Stimulated activated CD8-positive, alpha-beta memory T cell treated with anti-CD3 and anti-CD28 coated beads, Interleukin-7, amount 100 ng/mL, for 48 hours (primary cell): Measurements from ENCODE around the gene CPVL.

ENCODE experiments used
- DNase-seq, 2 donors: peaks; one replicate each; pipeline ENCODE4 v3.0.0-alpha.2; 2020; ENCODE audit warnings: low read depth in 1 of 2; ENCODE audit errors: extremely low read depth in 1 of 2

The CPVL gene

GRCh38 chr7:28981161-28981465 is 165.2 kb downstream of the CPVL start:
- no peak for DNase-seq

DNA sequence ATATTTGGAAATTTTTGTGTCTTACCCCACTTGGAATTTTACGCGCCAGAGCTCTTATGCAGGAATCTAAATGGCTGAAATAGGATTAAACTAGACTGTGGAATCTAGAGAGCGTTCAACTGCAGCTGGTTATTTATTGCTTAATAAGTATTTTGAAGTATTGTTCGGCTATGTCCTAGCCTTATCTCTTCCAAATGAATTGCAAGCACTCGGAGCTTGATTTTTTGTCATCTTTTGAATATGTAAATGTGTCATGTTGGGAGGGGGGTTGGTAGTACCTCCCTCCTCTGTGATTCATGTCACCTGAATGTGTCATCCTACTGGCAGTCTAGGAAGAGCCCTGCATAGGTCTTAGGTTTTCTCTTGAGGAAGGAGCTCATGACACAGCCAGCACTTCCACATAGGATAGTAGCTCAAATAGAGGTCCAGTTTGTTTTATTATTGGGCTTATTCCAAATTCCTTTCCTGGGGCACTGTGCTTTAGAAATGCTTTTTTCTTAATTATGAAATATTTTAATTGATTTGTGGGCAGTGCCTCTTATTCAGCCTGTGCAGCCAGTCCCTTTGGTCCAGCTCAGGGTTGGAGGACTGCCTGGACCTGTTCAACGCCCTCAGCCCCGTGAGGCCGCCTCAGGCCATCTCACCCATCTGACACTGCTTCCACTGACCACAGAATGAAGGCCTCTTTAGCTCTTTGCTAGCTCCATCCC is 165.7 kb downstream of the CPVL start:
- no peak for DNase-seq

DNA sequence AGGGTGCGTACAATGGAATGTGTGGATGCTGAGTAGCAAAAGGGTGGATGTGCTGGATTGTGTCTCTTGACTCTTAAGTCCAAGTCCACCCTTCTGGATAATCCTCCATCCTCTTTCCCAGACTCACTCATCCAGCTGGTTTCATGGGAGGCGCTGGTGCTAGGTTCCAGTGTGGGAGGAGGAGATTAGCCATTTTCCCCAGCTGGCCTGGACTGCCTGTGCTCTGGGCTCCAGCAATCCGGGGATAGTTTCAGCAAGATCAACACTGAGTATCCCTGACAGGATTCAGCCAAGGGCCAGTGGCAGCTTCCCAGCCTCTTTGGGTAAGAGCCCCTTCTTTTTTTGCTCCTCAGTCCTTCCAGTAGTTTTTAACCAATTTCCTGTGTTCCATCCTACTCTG is 166.6 kb downstream of the CPVL start:
- DNase-seq: no peak

- DNase-seq: no peak
Observed at GRCh38 chr7:28977881-28978280, 168.5 kb downstream of the CPVL start.

- DNase-seq: no peak
Observed at GRCh38 chr7:28976022-28976421, 170.3 kb downstream of the CPVL start.

DNA sequence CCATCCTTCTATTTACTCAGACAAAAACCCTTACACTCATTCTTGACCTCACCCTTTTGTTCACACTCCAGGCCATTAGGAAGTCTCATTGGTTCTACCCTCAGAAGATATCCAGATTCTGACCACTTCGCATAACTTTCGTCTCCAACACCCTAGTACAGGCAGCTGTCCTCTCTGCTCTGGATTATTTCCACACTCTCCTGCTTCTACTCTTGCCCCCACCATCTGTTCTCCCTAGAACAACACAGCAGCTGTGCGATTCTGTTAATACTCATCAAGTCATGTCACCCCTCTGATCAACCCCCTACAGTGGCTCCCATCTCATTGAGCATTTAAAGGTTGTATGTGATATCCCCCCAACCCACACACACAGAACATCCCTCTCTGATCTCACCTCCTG is 172.7 kb downstream of the CPVL start:
- DNase-seq: no peak

GRCh38 chr7:28964056-28964455 is 182.3 kb downstream of the CPVL start:
- no peak for DNase-seq

- no peak for DNase-seq
Observed at GRCh38 chr7:28961972-28962371, 184.4 kb downstream of the CPVL start.

GRCh38 chr7:28960071-28960840 is 186.1 kb downstream of the CPVL start:
- no peak for DNase-seq

DNA sequence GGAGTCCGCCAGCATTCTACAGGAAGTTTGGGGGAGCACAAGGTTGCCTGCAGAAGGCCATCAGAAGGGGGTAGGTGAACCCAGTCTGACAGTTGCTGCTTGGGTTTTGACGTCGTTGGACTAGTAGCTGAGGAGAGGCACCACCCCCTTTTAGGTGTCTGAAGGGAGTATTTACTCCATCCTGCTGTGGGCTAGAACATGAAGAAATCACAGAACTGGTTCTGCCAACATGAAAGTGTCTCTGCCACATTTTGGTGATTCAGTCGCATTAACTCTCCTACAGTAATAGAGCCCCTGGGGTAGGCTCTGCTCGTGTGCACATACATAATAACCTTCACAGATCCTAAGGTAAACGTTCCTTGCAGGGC is 187.4 kb downstream of the CPVL start:
- DNase-seq: no peak

GRCh38 chr7:28958235-28958979 is 187.9 kb downstream of the CPVL start, which contains the start of gene TRIL:
Gene TRIL, minus strand, starts transcription at chr7:28958330. Its CDS starts 284 bp downstream, at chr7:28958046.
- no peak for DNase-seq

- DNase-seq: no peak
Observed at GRCh38 chr7:28957751-28958234, 188.5 kb downstream of the CPVL start.

- no peak for DNase-seq
Observed at GRCh38 chr7:28957064-28957750, 189.1 kb downstream of the CPVL start.

DNA sequence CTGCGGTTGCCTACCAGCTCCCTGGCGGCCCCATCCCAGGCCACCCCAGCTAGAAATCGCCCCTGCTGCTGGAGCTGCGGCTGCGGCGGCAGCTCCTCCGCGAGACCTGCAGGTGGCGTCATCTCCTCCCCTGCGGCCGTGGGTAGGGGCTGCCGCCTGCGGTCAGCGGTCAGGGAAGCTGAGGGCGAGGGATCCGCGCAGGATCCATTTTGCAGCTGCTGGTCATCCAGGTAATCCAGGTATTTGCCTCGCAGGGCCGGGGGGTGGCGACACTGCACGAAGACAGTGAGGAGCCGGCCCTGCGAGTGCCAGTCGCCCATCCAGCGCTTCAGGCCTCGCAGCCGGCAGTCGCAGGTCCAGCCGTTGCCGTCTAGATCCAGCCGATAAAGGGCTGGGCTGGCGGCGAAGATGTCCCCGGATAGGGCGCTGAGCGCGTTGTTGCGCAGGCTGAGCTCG is 189.7 kb downstream of the CPVL start:
- DNase-seq: no peak

- DNase-seq: no peak
Observed at GRCh38 chr7:28955718-28956607, 190.4 kb downstream of the CPVL start.

- DNase-seq: no peak
Observed at GRCh38 chr7:28955356-28955717, 191.0 kb downstream of the CPVL start.

GRCh38 chr7:28954946-28955345 is 191.4 kb downstream of the CPVL start:
- DNase-seq: no peak

DNA sequence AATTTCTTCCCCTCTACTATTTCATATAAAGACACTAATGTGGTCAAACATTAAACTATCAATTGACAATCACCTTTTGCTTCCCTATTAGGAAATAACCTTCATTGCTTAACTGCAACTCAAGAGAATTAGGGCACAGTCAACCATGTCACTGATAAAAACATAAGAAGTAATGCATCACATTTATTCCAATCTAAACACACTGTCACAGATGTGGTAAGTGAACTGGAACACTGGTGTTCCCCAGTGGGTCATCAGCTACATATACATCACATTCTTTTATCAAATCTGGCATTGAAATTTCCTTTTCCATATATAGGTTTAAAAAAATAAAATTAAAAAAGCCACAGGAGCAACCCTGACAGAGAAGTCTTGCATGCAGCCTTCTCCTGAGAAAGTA is 191.9 kb downstream of the CPVL start:
- no peak for DNase-seq

- DNase-seq: no peak
Observed at GRCh38 chr7:28953633-28954032, 192.7 kb downstream of the CPVL start.
